Right ventricle myocardium superior (tissue), 1 donor: ENCODE measurements around the gene FBXO9. TPM values are rescaled to one million over a fixed set of nuclear protein-coding genes. Genes with fewer than 3 reads are reported as not detected.

ENCODE experiments used
- ATAC-seq: fragments of 200-7000 bp; cut with Tn5 transposase; one replicate; pipeline ENCODE4 v1.9.1; 2020; ENCODE audit warnings: mild to moderate bottlenecking; ENCODE audit not compliant: poor library complexity
- DNase-seq: peaks from one replicate; pipeline ENCODE4 v3.0.0-alpha.2; 2020
- intact Hi-C: fragments of 100-400 bp; cut with DNase I; formaldehyde crosslinking; loops from one replicate; pipeline ENCODE4 v1.11.2; 2022
- long read RNA-seq: library from polyadenylated mRNA; unstranded; transcript quantifications from one replicate; pipeline ENCODE4 v2.0.0, GENCODE V29; 2021
- total RNA-seq: library from RNA; stranded (reverse); fragmentation: NEBNext Ultra II Directional; extraction: Animal tissue kit (Norgen Biotek cat#: 25700); gene quantifications from one replicate; pipeline ENCODE4 v1.2.1, GENCODE V29; 2021
- donor health status: DM: no; HTN: yes; CAD: no; lungs with severe emphysema.

FBXO9 gene
- 40.2 TPM for total RNA-seq
- long read RNA-seq, transcript FBXO9-202 (13 exons, 3,418 nt): major isoform, 55 of 67 reads
- long read RNA-seq, partial matches to known transcripts: 1 of 67 reads
- long read RNA-seq, other reads (novel, unspliced or antisense): 11 of 67 reads

DNA sequence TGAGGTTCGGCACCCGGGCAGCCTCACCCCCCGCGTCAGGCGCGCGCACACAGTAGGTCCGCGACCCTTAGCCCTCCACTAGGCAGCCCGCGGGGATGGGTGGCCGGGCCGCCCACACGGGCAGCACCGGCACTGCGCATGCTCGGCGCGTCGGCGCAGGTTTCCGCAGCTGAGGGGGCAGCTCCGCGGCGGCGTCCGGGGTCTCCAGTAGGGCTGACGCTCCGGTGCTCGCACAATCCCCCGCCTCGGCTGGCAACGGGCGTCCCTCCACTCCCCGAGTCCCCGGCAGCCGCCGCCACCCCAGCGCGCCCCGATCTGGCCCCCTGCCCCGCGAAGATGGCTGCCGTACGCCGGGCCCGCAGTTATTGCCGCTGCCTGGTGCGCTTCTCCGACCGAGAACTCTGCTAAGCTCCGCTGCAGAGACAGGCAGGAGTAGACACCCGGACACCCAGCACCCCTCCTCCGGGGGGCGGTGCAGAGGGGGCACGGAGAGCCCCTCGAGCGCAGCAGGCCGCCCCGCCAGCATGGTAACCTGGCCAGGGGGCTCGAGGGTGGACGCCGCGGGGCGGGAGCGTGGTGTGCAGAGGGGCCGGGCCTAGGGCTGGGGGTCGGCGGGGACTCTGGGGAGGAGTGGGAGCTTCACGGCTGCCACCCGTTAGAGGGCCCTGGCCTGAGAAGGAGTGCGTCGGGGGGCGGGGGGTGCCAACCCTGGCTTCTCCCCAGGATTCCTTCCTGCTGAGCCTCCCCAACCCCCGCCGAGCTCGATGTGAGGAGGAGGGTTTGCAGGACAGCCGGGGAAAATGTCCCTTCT lies at the start of gene FBXO9:
Gene FBXO9, plus strand, starts transcription at position 139 of the 811 bp plus-strand sequence. Its CDS starts 386 bp downstream, at position 525.
- peak; percentile 85 for DNase-seq
- ATAC-seq: peak; percentile 86
- intact Hi-C loops: loop anchor here (2.0 kb wide), 1 partner anchor 71 kb away; the partner anchor contains the start of gene GSTA4

DNA sequence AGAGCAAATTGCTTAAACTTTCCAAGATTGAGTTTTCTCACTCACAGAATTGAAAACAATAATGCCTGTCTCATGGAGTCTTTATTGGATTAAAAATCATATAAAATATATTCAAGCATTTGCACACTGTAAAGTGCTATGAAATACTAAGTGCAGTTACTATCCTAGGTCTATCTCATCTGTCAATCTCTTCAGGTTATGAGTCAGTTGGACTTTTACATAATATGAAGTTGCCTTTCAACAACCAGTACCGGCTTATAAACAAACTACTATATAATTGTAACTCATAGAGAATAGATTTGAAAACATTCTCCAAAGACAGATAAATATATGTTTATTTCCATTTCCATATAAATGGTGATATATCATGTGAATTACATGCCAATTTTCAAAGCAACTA lies 49.7 kb upstream of the FBXO9 start:
- ATAC-seq (no peak), DNase-seq (no peak)
- intact Hi-C loops: loop anchor here (10.0 kb wide), 1 partner anchor 79 kb away; no protein-coding TSS in a partner anchor

DNA sequence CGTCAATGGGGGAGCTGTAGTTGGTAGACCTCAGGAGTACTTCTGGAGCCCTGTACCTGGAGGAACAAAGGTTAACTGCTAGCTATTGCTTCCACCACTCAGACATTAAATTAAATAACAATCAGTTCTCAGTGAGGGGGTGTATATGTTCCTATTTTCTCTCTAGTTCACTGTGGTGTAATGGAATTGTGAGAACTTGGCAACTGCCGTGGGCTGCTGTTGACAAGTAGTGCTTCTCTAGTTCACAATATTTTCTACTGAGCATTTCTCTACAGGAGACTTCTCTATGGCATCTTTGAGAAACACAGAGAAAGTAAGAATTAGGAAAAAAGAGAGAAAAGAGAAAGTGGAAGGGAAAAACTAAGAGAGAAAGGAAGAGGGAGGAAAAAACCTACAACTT lies 46.8 kb upstream of the FBXO9 start:
- DNase-seq: no peak
- no peak for ATAC-seq
- intact Hi-C loops: loop anchor here (10.0 kb wide), 1 partner anchor 76 kb away; no protein-coding TSS in a partner anchor

DNA sequence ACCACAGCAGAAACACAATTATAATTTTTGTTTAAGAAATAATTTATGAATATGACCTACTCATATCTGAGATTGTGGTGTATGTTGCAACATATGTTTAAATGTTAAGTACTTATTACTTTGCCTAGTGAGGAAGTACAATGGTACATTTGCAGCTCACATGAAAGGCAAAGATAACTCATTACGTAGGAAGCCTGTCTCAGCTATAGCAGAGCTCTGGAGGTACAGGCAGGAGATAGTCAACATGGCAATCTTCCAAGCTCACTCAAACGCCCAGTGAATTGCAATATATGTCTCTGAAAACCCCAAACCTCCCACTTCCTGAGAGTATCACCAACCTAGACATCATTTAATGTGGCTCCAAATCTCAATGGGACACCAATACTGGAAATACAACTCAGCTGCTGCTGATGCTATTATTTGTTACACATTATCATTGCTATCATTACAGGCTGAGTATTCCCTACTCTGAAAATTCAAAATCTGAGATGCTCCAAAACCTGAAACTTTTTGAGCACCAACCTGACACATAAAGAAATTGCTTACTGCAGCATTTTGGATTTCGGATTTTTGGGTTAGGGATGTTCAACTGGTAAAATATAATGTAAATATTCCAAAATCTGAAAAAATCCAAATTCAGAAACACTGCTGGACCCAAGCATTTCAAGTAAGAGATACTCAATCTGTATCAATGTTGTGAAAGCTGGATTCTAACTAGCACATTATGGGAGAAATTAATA lies 45.0 kb upstream of the FBXO9 start:
- intact Hi-C loops: no loop called here
- no peak for ATAC-seq
- DNase-seq: no peak

DNA sequence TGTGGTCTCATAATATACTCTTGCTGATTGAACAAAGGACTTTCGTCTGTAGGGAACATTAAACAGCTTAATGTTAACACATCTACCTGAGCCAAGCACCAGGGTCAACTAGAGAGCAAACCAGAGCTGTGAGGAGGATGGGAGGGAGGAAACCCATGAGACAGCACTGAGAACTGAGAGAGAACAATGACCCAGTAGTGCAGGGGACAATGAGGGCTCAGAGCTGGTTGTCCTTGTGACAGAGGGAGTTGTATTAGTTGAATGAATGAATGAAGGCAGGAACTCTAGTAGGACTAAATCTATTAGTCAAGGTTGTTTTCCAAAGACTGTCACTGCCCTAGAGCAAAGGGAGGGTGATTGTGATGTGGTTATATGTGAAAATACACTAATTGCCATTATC lies 41.9 kb upstream of the FBXO9 start:
- DNase-seq: no peak
- ATAC-seq: no peak
- intact Hi-C loops: no loop called here

DNA sequence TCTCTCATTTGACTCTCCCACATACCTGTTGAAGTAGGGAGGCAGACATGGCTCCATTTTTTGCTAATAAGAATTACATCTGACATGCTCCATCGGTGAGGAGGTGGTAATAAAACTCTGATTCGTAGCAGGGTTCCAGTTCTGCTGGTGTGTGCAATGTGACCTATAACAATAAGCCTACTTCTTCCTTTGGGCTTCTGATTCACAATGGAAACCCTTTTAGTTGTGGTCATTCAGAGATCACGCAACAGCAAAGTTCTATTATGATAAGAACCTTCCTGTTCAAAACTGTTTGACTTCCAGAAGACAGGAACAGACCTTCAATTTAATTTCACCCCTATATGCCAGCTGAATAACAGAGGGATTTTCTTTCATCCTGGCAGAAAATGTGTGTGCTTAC lies 38.7 kb upstream of the FBXO9 start:
- intact Hi-C loops: no loop called here
- ATAC-seq (no peak), DNase-seq (no peak)

DNA sequence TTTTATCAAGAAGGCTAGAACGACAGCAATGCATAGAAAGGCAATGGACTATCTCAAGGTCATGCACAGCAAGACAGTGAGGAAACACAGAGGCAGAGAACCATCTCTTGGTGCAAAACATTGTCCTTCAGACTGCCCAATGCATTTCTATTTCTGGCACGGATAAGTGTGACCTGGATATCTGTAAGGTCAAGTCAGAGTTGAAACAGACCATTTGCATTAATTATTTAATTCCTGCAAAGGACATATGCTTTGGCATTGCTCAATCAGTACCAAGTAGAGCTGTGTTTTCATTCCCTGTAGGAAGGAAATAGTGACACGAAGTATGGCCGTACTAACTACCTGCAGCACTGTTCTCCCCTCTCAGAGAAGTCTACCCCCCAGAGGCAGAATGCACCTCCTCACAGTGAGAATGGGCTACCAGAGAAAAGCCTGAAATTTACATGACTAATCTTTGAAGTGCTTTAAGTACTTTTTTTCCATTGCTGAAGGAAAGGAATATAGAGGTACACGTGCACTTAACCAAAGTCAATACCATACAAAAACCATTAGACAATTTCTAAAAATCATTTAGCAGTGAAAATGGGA lies 38.0 kb upstream of the FBXO9 start:
- DNase-seq (no peak), ATAC-seq (no peak)
- intact Hi-C loops: no loop called here

DNA sequence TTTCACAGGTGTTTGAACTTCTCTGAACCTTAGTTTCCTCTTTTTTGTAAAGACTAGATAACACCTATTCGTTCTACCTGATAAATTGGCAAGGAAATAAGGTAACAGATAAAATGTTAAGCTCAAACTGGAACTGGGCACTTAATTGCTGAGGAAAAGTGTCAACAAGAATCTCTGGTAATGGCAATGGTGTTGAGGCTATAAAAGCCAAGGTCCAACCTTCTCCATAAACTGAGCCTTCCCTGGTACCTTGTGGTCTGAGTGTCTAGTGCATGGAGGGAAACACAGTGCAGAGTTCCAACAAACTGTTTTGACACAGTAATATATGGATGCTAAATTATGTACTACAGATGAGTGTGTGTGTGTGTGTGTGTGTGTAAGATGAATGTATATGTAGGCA lies 36.7 kb upstream of the FBXO9 start:
- intact Hi-C loops: no loop called here
- DNase-seq (no peak), ATAC-seq (no peak)

DNA sequence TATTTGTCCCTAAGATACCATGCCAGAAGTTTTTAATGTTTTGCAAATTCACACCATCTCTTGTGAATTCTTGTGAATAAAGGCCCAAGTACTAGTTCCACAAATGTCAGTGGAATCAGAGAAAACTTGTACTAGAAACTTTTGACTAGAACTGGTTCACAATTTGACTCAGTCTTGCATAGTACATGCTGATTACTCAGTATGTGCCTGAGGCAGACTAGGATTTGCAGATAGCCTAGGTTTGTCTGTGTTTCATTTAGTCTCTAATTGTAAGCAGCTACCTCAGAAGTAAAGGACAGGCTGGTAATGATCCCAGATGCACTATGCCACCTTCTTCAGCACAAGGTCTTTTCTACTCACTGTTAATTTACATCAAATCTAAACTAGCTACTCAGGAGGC lies 35.9 kb upstream of the FBXO9 start:
- ATAC-seq: no peak
- intact Hi-C loops: no loop called here
- no peak for DNase-seq

DNA sequence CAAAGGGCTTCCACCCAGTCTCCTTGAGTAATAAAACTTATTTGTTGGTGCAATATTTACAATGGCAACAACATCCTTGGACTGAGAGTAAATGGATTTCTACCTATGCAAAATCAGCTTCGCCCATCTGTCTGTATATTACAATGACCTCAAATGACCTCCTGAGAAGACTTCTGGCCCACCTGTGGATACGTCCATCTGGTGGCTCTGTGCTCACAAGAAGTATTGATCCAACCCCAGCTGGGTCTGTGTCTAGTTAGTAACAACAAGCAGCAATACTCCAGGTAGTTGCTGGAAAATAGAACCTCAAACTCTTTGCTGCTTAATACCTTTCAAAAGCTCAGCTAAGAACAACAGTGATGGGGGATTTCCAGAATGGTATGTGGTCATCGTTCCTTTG lies 35.4 kb upstream of the FBXO9 start:
- no peak for DNase-seq
- intact Hi-C loops: no loop called here
- ATAC-seq: no peak

DNA sequence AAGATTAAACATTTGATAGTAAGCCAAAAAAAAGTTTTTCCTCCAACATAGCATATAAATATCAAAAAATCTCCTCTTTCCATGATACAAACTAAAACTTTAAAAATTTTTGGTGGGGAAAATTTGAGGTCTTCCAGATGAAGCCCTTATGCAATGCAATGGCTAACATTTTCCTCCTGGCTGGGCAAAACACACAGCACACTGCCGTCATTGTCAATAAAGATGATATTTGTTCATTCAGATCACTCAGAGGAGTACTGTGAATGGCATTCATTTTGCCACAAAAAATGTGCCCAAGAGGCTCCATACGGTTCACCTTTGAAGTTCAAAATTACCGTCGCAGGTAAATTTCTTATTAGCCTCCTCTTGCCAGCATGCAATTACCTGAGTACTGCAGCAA lies 33.9 kb upstream of the FBXO9 start:
- no peak for ATAC-seq
- DNase-seq: no peak
- intact Hi-C loops: no loop called here

DNA sequence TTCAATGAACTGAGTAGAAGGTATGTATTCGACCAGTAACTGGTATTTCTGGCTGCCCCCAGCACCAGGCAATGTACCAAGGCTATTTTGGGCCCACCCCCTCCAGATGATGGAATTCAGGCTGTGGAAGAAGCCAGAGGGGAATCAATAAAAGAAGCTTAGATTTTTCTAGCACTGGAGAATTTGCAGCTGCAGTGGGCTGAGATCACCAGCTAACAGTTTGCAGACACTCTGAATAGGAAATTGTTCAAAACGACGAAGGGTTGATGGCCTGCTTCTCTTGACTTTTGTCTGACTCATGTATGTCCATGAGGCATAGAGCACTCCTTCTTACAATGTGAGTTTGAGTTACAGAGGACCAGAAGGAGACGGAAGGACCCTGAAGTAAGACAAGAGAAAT lies 32.4 kb upstream of the FBXO9 start:
- ATAC-seq (peak; percentile 44), DNase-seq (no peak)
- intact Hi-C loops: no loop called here

DNA sequence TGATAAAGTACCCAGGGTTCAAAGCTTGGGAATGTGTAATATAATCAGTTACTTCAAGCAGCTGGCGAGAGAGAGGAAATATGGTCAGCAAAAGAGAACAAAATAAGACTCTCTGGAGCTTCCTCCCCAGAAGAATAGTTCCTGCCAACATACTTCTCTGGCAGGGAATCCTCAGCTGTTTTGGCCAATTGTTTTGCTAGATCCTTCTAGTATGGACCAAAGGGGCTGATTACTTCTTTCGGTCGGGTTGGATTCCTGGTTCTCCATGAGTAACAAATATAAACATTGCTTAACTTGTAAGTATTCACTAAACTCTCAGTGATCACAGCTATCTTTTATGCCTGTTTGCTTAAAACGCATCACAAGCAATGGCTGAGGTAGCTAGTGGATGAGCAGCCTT lies 31.4 kb upstream of the FBXO9 start:
- ATAC-seq: peak; percentile 62
- intact Hi-C loops: no loop called here
- DNase-seq: no peak

DNA sequence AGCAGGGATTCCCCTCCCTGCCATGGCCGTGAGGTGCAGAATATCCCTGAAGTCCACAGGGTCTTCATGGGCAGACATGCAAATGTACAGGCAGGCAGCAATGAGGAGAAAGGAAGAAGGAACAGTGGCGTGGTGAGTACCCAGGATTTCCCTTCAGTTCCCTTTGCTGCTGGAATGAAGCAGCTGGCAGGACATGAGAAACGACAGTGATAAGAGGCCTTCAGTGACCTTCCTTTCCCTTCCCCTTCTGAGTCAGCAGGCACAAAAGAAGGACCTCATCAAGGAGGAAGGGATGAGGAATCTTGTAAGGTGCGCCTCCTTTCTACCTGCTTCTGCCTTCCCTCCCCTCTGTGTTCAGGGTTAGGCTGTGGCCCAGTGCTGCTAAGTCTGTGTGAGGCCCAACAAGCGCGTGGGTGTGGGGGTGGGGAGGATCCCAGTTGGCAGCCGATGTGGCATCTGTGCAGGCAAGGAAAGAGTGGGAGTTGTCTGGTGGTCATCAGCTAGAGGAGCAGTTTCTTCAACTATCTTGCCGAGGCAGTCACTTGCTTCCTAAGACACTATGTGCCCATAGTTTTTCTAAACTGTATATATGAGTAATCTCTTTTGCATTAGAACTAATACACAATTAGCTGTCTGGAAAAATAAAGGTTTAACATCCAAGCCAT lies 29.5 kb upstream of the FBXO9 start:
- DNase-seq: no peak
- ATAC-seq: peak; percentile 67
- intact Hi-C loops: no loop called here

DNA sequence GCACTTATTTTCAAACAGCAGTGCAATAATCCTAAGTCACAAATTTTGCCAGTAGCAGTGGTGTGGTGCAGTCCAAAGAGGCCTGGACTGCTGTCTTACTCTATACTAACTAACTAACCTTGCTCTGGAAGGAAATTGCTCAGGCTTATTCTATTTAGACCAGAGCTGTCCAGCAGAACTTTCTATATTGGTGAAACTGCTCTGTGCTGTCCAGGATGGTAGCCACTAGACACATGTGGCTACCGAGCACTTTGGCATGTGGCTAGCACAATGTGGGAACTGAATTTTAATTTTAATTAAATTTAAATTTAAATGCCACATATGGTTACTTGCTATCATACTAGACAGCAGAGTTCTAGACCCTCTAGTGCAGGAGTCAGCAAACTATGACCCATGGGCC lies 27.1 kb upstream of the FBXO9 start:
- intact Hi-C loops: no loop called here
- no peak for DNase-seq
- no peak for ATAC-seq

DNA sequence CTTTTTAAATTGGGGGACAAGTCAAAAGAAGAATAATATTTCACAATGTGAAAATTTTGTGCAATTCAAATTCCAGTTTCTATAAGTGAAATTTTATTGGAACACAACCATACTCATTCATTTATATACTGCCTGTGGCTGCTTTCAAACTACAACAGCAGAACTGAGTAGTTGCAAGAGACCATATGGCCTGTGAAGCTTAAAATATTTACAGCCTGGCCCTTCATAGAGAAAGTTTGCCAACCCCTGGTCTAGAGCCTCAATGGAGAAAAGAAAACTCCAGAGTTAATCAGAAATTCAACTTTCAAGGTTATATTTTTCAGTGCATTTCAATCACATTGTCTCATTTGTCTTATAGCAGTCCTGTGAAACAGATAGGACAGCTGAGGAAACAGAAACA lies 26.6 kb upstream of the FBXO9 start:
- intact Hi-C loops: no loop called here
- no peak for DNase-seq
- ATAC-seq: no peak

DNA sequence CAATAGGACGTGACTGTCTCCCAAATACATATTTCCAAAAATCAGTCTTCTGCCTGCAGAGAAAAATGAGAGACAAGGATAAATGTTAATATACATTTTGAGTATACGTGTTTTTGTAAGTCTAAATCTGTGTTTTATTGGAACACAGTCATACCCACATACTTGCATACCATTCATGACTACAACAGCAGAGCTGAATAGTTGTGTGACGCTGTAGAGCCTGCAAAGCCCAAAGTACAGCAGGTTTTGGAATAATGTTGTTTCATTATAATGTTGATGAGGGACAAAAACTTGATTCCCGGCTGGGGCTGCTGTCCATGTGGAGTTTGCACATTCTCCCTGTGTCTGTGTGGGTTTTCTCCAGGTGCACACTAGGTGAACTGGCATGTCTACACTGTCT lies 23.8 kb upstream of the FBXO9 start:
- DNase-seq (no peak), ATAC-seq (no peak)
- intact Hi-C loops: loop anchor here (5.0 kb wide), 1 partner anchor 44 kb away; the partner anchor contains the start of gene GSTA4

DNA sequence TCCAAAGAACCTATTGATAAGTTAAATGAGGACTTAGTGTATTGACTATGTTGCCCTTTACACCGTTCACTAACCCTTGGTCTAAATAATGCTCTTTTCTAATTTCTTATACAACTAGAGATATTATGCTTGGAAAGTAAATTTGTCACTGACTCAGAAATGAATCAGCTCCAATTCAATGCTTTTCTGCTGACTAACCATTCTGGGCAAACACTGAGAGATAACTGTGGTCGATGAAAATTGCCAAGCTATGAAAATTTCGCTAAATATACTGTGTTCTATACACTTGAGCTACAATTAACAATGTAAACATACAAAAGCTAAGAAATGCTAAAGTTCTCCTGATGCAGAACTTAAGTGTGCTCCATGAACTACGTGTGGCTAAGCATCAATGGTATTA lies 23.1 kb upstream of the FBXO9 start:
- intact Hi-C loops: loop anchor here (5.0 kb wide), 1 partner anchor 45 kb away; the partner anchor contains the start of gene GSTA4
- DNase-seq: no peak
- no peak for ATAC-seq

DNA sequence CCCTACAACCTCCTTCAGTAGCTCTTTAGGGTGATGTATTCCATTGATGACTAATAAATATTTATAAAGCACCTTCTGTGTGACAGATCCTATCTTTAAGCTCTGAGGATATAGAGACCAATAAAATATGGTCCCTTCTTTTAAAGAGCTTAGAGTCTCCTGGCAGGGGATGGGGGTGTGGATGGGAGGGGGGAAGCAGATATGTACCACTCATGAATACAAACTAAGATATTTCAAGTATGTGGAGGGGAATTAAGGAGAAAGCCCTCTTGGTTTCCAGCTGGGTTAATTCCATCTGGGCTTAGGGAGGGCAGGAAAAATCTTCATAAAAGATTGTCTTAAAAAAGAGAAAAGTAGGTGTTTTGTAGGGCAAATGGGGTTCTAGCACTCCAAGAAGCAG lies 21.6 kb upstream of the FBXO9 start:
- intact Hi-C loops: loop anchor here (5.0 kb wide), 1 partner anchor 46 kb away; the partner anchor contains the start of gene GSTA4
- ATAC-seq: peak; percentile 45

More for the DNA sequence above, 21.6 kb upstream of the FBXO9 start:
- no peak for DNase-seq
